Left lung (tissue), 10 donors: ENCODE measurements around the gene CDC45. TPM values are rescaled to one million over a fixed set of nuclear protein-coding genes. Genes with fewer than 3 reads are reported as not detected.
"Not testable (repeated sequence)": the region's sequence is repeated elsewhere in the genome, so short reads cannot be mapped to it uniquely, and the experiment has no call there.

Experiments used
- ATAC-seq: fragments of 200-7000 bp; cut with Tn5 transposase; one replicate; pipeline ENCODE4 v1.9.1; 2020; ENCODE audit warnings: moderate library complexity
- DNase-seq, 4 donors: peaks; one replicate each; pipeline ENCODE4 v3.0.0-alpha.2; 2013 to 2020
- H3K27ac ChIP-seq, 2 donors: fragments of 200-600 bp; sonication (generic) in 1 of 2; one replicate each; pipeline versions ENCODE4 v1.5.0 to v1.8.0; 2020 to 2021
- H3K27me3 ChIP-seq, 2 donors: fragments of 200-600 bp; sonication (generic) in 1 of 2; one replicate each; pipeline versions ENCODE4 v1.5.0 to v1.8.0; 2020 to 2021
- H3K36me3 ChIP-seq, 2 donors: fragments of 200-600 bp; sonication (generic) in 1 of 2; one replicate each; pipeline versions ENCODE4 v1.5.0 to v1.8.0; 2020 to 2021
- H3K4me1 ChIP-seq, 2 donors: fragments of 200-600 bp; one replicate each; pipeline ENCODE4 v1.8.0; 2021
- H3K4me3 ChIP-seq, 2 donors: fragments of 200-600 bp; sonication (generic) in 1 of 2; one replicate each; pipeline versions ENCODE4 v1.5.0 to v1.8.0; 2020 to 2021; ENCODE audit warnings: mild to moderate bottlenecking in 1 of 2
- H3K9me3 ChIP-seq, 2 donors: fragments of 200-600 bp; sonication (generic) in 1 of 2; one replicate each; pipeline versions ENCODE4 v1.5.0 to v1.8.0; 2020 to 2021
- intact Hi-C, 2 donors: fragments of 100-400 bp; cut with DNase I; formaldehyde crosslinking; loops; one replicate each; pipeline versions ENCODE4 v1.11.2 to v1.14.2; 2022
- polyA plus RNA-seq, 6 donors: library from polyadenylated mRNA; unstranded; fragments of 120-200 nt; gene quantifications; one replicate each; pipeline ENCODE4 v1.2.1, GENCODE V29; 2013; ENCODE audit not compliant: insufficient read length in 6 of 6
- total RNA-seq, 2 donors: library from RNA; stranded (reverse); fragmentation: NEBNext Ultra II Directional; extraction: Animal tissue kit (Norgen Biotek cat#: 25700); gene quantifications; one replicate each; pipeline ENCODE4 v1.2.1, GENCODE V29; 2021
- TF ChIP-seq, protein P1 (sequence below), 2 donors: fragments of 200-600 bp; sonication (generic) in 1 of 2; IDR thresholded peaks; one replicate each; pipeline versions ENCODE4 v1.5.0 to v1.8.0; 2021; ENCODE audit warnings: antibody characterized with exemption in 2 of 2
- donor health status: DM: no; HTN: yes; CAD: no.
- donor health status: DM: no; HTN: no; CAD: no.

The CDC45 gene
- total and polyA plus RNA-seq, 8 donors = 6.5 to 23.2 (median 16.2) TPM

DNA sequence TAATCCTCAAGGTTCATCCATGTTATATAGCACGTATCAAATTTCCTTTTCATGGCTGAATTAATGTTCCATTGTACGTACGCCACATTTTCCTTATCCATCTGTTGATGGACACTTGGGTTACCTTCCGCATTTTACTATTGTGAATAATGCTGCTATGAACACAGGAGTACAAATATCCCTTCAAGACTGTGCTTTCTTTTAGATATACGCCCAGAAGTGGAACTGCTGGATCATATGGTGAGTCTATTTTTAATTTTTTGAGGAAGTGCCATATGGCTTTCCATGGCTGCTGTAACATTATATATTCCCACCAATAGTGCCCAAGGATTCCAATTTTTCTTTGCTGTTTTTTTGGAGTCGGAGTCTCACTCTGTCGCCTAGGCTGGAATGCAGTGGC lies 41.4 kb upstream of the CDC45 start:
- TF ChIP-seq, protein P1, sequence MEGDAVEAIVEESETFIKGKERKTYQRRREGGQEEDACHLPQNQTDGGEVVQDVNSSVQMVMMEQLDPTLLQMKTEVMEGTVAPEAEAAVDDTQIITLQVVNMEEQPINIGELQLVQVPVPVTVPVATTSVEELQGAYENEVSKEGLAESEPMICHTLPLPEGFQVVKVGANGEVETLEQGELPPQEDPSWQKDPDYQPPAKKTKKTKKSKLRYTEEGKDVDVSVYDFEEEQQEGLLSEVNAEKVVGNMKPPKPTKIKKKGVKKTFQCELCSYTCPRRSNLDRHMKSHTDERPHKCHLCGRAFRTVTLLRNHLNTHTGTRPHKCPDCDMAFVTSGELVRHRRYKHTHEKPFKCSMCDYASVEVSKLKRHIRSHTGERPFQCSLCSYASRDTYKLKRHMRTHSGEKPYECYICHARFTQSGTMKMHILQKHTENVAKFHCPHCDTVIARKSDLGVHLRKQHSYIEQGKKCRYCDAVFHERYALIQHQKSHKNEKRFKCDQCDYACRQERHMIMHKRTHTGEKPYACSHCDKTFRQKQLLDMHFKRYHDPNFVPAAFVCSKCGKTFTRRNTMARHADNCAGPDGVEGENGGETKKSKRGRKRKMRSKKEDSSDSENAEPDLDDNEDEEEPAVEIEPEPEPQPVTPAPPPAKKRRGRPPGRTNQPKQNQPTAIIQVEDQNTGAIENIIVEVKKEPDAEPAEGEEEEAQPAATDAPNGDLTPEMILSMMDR (IDR thresholded peaks at IDR 0.05) = no peak
- no peaks in the 10 kb centered on the region for H3K27me3 ChIP-seq
- no peak for DNase-seq
- intact Hi-C loops = no loop called here
- no peak overlapping the region for H3K4me3 ChIP-seq
- H3K36me3 ChIP-seq = peaks cover 0 to 59% of the 10 kb centered on the region in 2 donors
- no peaks in the 10 kb centered on the region for H3K9me3 ChIP-seq
- ATAC-seq = no peak
- H3K4me1 ChIP-seq = peaks cover 0 to 6% of the 10 kb centered on the region in 2 donors
- no peak overlapping the region for H3K27ac ChIP-seq

DNA sequence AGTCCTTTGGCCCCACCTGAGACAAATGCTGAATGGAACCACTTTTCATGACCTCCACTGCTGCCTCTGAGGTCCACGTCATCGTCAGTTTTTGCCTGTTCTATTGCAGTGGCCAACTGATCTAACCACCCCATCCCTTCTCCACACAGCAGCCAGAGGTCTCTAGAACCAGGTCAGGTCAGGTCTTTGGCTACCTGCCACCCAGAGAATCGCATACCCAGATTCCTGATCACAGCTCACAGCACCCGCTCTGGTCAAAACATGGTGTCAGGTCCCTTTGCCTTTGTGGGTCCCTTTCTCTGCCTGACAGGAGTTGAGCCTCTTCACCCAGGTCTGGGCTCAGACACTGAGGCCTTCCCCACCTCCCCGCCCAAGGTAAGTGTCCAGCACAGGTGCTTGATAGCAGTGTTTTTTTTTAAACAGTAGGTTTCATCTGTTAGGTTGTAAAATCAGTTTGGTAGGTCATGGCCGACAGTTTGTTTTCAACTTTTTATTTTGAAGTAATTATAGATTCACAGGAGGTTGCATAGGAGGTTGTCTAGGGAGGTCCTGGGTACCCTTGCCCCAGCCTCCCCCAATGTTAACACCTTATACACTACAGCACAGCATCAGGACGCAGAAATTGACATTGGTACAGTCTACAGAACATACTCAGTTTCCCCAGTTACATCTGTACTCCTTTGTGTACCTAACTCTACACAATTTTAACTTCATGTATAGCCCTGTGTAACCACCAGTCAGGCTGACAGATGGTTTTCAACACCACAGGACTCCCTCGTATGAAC lies 39.1 kb upstream of the CDC45 start:
- Histone ChIP-seq H3K27me3 (no peaks in the 10 kb centered on the region), H3K4me1 (peaks cover 0 to 12% of the 10 kb centered on the region in 2 donors), H3K9me3 (no peaks in the 10 kb centered on the region), H3K27ac (no peak overlapping the region), H3K36me3 (peaks cover 0 to 58% of the 10 kb centered on the region in 2 donors), H3K4me3 (no peak overlapping the region)
- TF ChIP-seq, protein P1 (IDR thresholded peaks at IDR 0.05) = no peak
- intact Hi-C loops = no loop called here
- ATAC-seq (no peak), DNase-seq (no peak)

DNA sequence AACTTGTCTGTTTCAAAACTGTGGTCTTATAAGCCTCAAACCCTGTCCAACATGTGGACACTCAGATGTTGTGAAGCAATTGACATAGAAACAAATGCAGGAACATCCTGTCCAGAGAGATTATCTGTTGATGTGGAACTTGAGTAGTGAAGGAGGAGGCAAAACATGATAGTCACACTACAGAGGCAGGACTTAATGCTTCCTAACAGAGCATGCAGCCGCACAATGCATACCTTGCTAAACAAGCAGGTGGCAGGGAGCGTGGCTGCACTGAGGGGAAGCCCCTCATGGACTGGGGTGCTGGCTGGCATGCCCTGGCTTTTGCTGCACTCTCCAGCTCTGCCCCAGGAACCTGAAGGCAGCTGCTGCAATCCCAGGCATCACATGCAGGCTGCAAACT lies 37.6 kb upstream of the CDC45 start:
- no peak for DNase-seq
- Histone ChIP-seq H3K4me1 (peaks cover 7 to 24% of the 10 kb centered on the region in 2 donors), H3K27me3 (no peaks in the 10 kb centered on the region), H3K9me3 (no peaks in the 10 kb centered on the region), H3K4me3 (no peak overlapping the region), H3K36me3 (peaks cover 0 to 43% of the 10 kb centered on the region in 2 donors), H3K27ac (no peak overlapping the region)
- no peak for ATAC-seq
- intact Hi-C loops = no loop called here
- TF ChIP-seq, protein P1 (IDR thresholded peaks at IDR 0.05) = no peak

DNA sequence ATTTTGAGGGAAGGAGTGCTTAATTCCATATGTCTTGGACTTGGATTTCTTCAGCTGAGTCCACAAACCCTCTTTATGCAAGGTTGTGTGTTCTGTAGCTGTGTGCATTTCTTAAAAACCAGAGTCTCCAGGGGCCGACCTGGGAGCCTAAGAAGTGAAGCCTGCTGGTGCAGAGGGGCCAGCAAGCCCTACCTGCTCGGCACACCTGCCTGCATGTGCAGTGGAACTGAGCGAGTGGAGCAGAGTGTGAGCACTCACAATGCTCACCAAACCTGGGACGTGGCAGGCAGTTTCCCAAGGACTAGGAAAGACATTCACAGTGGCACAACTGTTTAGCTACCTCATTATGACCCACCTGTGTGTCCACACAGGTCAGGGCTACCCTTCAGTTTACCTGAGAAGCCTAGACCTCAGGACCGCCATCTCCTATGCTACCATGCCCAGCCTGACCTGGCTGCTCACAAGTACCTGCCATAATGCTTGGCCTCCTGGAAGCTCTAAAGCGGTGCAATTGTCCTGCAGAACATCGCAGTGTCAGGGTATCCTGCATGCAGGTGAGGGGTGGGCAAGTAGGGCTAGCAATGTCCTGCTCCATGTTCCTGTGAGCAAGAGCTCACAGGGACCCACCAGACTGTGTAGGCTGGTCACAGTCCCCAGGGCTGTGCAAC lies 36.0 kb upstream of the CDC45 start:
- H3K4me1 ChIP-seq = peaks cover 7 to 34% of the 10 kb centered on the region in 2 donors
- TF ChIP-seq, protein P1 (IDR thresholded peaks at IDR 0.05) = no peak
- intact Hi-C loops = no loop called here

DNA sequence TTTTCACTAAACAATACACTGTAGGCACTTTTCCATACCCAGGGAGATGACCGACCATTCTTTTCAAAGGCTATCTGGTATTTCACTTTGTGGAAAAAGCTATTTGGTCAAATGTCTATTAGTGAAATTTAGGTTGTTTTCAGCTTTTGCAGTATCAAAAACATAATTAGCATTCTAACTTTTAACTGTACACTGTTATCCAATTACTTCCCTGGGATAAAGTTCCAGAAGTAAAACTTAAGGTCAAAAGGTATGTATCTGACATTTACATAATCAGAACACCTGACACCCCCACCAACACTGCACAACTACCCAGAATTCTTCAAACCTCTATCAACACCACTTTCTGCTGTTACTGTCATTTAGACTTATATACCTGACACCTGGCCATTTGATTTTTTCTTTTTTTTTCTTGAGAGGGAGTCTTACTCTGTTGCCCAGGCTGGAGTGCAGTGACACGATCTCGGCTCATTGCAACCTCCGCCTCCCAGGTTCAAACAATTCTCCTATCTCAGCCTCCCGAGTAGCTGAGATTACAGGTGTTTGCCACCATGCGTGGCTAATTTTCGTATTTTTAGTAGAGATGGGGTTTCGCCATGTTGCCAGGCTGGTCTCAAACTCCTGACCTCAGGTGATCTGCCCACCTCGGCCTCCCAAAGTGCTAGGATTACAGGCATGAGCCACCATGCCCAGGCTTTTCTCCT lies 34.3 kb upstream of the CDC45 start:
- peaks cover 0 to 40% of the 10 kb centered on the region in 2 donors for H3K36me3 ChIP-seq
- intact Hi-C loops, H3K4me3 ChIP-seq, ATAC-seq, H3K27me3 ChIP-seq, H3K27ac ChIP-seq, DNase-seq, H3K9me3 ChIP-seq: not testable (repeated sequence)
- peaks cover 7 to 35% of the 10 kb centered on the region in 2 donors for H3K4me1 ChIP-seq

More for the DNA sequence above, 36.0 kb upstream of the CDC45 start:
- DNase-seq (no peak), ATAC-seq (no peak)
- no peaks in the 10 kb centered on the region for H3K9me3 ChIP-seq
- peaks cover 0 to 41% of the 10 kb centered on the region in 2 donors for H3K36me3 ChIP-seq
- H3K4me3 ChIP-seq = no peak overlapping the region
- no peaks in the 10 kb centered on the region for H3K27me3 ChIP-seq
- H3K27ac ChIP-seq = no peak overlapping the region
